K562 (cell line): ENCODE data around the gene POLD2. TPM values are rescaled to one million over a fixed set of nuclear protein-coding genes. Genes with fewer than 3 reads are reported as not detected.

Source experiments
- ATF7 ChIP-seq: fragments of 450-650 bp; IDR thresholded peaks from 2 replicates; pipeline ENCODE4 v1.7.1; 2014; ENCODE audit warnings: mild to moderate bottlenecking, moderate library complexity
- DLX4 ChIP-seq: fragments of 250-450 bp; sonication (Bioruptor Pico); IDR thresholded peaks from 2 replicates; pipeline ENCODE4 v1.6.1; 2021; ENCODE audit warnings: mild to moderate bottlenecking
- FOS ChIP-seq: IDR thresholded peaks from 3 replicates; pipeline ENCODE4 v1.6.1; 2011; ENCODE audit not compliant: insufficient read length; ENCODE audit errors: extremely low read depth
- FOXJ2 ChIP-seq: fragments of 200-800 bp; sonication (Bioruptor generic); IDR thresholded peaks from 2 replicates; pipeline ENCODE4 v1.6.1; 2016; ENCODE audit warnings: missing genetic modification characterization, missing compliant biosample characterization
- HDAC3 ChIP-seq: fragments of 450-650 bp; IDR thresholded peaks from 2 replicates; pipeline ENCODE4 v1.6.1; 2018; ENCODE audit warnings: borderline replicate concordance, mild to moderate bottlenecking, moderate library complexity; ENCODE audit not compliant: partially characterized antibody
- HNRNPL ChIP-seq: fragments of 200-400 bp; formaldehyde crosslinking; IDR thresholded peaks from 2 replicates; pipeline ENCODE4 v1.6.1; 2017; ENCODE audit warnings: low read depth, mild to moderate bottlenecking, low read length
- JUN ChIP-seq, 2 experiments: sonication (generic) in 1 of 2; formaldehyde crosslinking in 1 of 2; IDR thresholded peaks; 2 replicates each; pipeline versions ENCODE4 v1.6.1 to v1.8.0; 2012 to 2022; ENCODE audit warnings: borderline replicate concordance in 2 of 2, mild to moderate bottlenecking in 2 of 2, improper control_type of control experiment in 1 of 2, low read depth in 1 of 2, low read length in 1 of 2, missing genetic modification reagents in 1 of 2
- KDM2B ChIP-seq: fragments of 250-450 bp; sonication (Bioruptor Pico); IDR thresholded peaks from 2 replicates; pipeline ENCODE4 v1.8.0; 2021; ENCODE audit warnings: mild to moderate bottlenecking, moderate library complexity
- MITF ChIP-seq: IDR thresholded peaks from 2 replicates; pipeline ENCODE4 v1.6.1; 2014; ENCODE audit warnings: antibody characterized with exemption
- NCOR1 ChIP-seq: fragments of 450-650 bp; IDR thresholded peaks from 2 replicates; pipeline ENCODE4 v1.6.1; 2016; ENCODE audit warnings: mild to moderate bottlenecking, moderate library complexity
- NELFE ChIP-seq: IDR thresholded peaks from 2 replicates; pipeline ENCODE4 v1.6.1; 2011; ENCODE audit warnings: mild to moderate bottlenecking; ENCODE audit not compliant: insufficient read depth, insufficient read length
- POLR2G ChIP-seq: fragments of 200-400 bp; formaldehyde crosslinking; IDR thresholded peaks from 2 replicates; pipeline ENCODE4 v1.6.1; 2017; ENCODE audit warnings: low read depth, mild to moderate bottlenecking, antibody characterized with exemption, low read length, moderate library complexity
- UBTF ChIP-seq, 2 experiments: IDR thresholded peaks; 2 replicates each; pipeline ENCODE4 v1.6.1; 2012; ENCODE audit warnings: improper control_type of control experiment in 2 of 2, low read depth in 2 of 2, low read length in 2 of 2, borderline replicate concordance in 1 of 2
- XRCC4 ChIP-seq: IDR thresholded peaks from one replicate; pipeline ENCODE4 v1.6.1; 2011; ENCODE audit not compliant: insufficient read depth, insufficient read length; ENCODE audit errors: extremely low read depth
- ZFX ChIP-seq: sonication (generic); formaldehyde crosslinking; IDR thresholded peaks from 2 replicates; pipeline ENCODE4 v1.8.0; 2022; ENCODE audit warnings: mild to moderate bottlenecking, missing genetic modification reagents, moderate library complexity
- ZKSCAN8 ChIP-seq: fragments of 200-800 bp; sonication (Bioruptor generic); IDR thresholded peaks from 2 replicates; pipeline ENCODE4 v1.6.1; 2016; ENCODE audit warnings: missing genetic modification characterization, missing compliant biosample characterization
- ZNF23 ChIP-seq: fragments of 250-450 bp; sonication (Bioruptor Pico); IDR thresholded peaks from 2 replicates; pipeline ENCODE4 v1.4.0; 2020; ENCODE audit warnings: mild to moderate bottlenecking
- ZNF354B ChIP-seq: fragments of 250-450 bp; sonication (Bioruptor Pico); IDR thresholded peaks from 2 replicates; pipeline ENCODE4 v1.4.0; 2020
- ZNF408 ChIP-seq: fragments of 250-450 bp; sonication (Bioruptor Pico); IDR thresholded peaks from 2 replicates; pipeline ENCODE4 v1.4.0; 2020; ENCODE audit warnings: low read depth, mild to moderate bottlenecking, moderate library complexity
- ZNF431 ChIP-seq: sonication (generic); formaldehyde crosslinking; IDR thresholded peaks from 2 replicates; pipeline ENCODE4 v1.8.0; 2022; ENCODE audit warnings: mild to moderate bottlenecking, missing genetic modification reagents
- ZNF518B ChIP-seq: fragments of 250-450 bp; sonication (Bioruptor Pico); IDR thresholded peaks from 2 replicates; pipeline ENCODE4 v1.5.0; 2021; ENCODE audit warnings: mild to moderate bottlenecking, moderate library complexity
- polyA plus RNA-seq, 8 experiments: library from polyadenylated mRNA; depleted of rRNA in 4 of 8; stranded (reverse) in 5 of 8; unstranded in 3 of 8; fragments of >200 nt; fragmentation: Nextera tagmentation in 2 of 8; fragmentation: Illumina TruSeq in 1 of 8; extraction: Ambion mirVana in 2 of 8; extraction: Trizol in 1 of 8; gene quantifications; 2 replicates each; pipeline versions ENCODE4 v1.2.1 to v1.2.3, GENCODE V29; 2011 to 2014; ENCODE audit warnings: inconsistent platforms in 1 of 8, missing spikeins in 1 of 8
- total RNA-seq, 7 experiments: library from RNA; depleted of rRNA in 6 of 7; stranded (reverse); fragments of >200 nt in 6 of 7; fragmentation: Illumina TruSeq in 2 of 7; extraction: Trizol in 2 of 7; gene quantifications; 2 replicates each; pipeline versions ENCODE4 v1.2.1 to v1.2.3, GENCODE V29; 2011 to 2021; ENCODE audit warnings: low replicate concordance in 1 of 7

Gene POLD2
- total and polyA plus RNA-seq, 9 of the 15 experiments (the other 6 are each of a cell fraction or from before 2014, with no cell fraction given): 29.7 to 259 (median 225) TPM

GRCh38 chr7:44081266-44081748 is 42.0 kb downstream of the POLD2 start (continued):
- TF ChIP-seq ZNF518B (CRISPR knock-in tag): no peak
- no peak for TF ChIP-seq ATF7
- no peak for TF ChIP-seq ZFX (CRISPR knock-in tag)
- TF ChIP-seq HNRNPL: no peak
- TF ChIP-seq FOXJ2 (tag): peak; percentile 82
- no peak for TF ChIP-seq XRCC4
- TF ChIP-seq HDAC3: peak; percentile 87
- no peak for TF ChIP-seq FOS
- TF ChIP-seq MITF: peak; percentile 74; the same call in 1 of the 2 replicates
- TF ChIP-seq ZNF23 (CRISPR knock-in tag): no peak
- TF ChIP-seq ZNF354B (CRISPR knock-in tag): no peak
- peak; percentile 97 for TF ChIP-seq NCOR1
- TF ChIP-seq KDM2B: no peak
- TF ChIP-seq NELFE: no peak
- TF ChIP-seq JUN (IDR thresholded peaks at IDR 0.05; ENCODE audit: borderline replicate concordance, low read depth, low read length): no peak
- no peak for TF ChIP-seq JUN (CRISPR knock-in tag; IDR thresholded peaks at IDR 0.05; ENCODE audit: borderline replicate concordance)
- no peak for TF ChIP-seq UBTF (IDR thresholded peaks at IDR 0.05; ENCODE audit: borderline replicate concordance in 1 of 2, low read depth in 2 of 2, low read length in 2 of 2)
- TF ChIP-seq DLX4 (CRISPR knock-in tag): no peak
- 0 out of 2 replicates have a peak, but pooled peaks have one; percentile 55 for TF ChIP-seq ZKSCAN8
- TF ChIP-seq ZNF431 (CRISPR knock-in tag): no peak
- no peak for TF ChIP-seq ZNF408 (CRISPR knock-in tag)
- TF ChIP-seq POLR2G: no peak
